ENCODE results near the gene PRDX1.
"Not testable (repeated sequence)": the region's sequence is repeated elsewhere in the genome, so short reads cannot be mapped to it uniquely, and the experiment has no call there.

PRDX1 gene

GRCh38 chr1:45535988-45536766 is 14.5 kb upstream of the PRDX1 start:
- DNase-seq = no peak

DNA sequence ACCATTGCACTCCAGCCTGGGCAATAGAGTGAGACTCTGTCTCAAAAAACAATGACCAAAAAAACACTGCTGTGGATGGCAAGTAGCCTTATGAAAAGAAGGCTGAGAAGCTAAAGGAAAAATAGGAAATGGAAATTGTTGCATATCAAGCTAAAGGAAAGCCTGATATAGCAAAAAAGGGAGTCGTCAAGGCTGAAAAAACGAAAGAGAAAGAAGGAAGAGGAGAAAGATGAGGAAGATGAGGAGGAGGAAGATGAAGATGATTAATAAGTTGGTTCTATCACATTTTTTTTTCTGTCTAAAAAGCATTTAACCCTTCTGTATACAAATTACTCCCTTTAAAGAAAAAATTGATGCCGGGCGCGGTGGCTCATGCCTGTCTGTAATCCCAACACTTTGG is 10.2 kb upstream of the PRDX1 start:
- no peak for DNase-seq

- DNase-seq = no peak
Measured at GRCh38 chr1:45530632-45531135, 9.0 kb upstream of the PRDX1 start.

DNA sequence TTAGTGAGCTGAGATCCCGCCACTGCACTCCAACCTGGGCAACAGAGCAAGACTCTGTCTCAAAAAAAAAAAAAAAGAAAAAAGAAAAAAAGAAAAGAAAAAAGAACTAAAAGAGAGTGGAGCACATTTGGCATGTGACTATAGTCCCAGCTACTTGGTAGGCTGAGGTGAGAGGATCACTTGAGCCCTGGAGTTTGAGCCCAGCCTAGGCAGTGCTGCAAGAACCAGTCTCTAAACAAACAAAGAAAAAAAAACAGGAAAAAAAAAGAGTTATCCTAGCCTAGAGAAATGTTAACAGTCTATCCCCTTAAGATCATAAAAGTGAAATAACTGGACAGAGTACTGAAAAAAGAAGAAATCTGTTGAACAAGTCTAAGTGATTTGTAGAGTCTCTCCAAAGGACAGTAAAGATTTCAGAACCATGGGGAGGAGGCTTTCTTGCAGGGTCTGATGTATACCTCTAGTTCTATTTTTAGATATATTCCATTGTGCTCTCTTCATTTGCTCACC is 4.5 kb upstream of the PRDX1 start:
- DNase-seq = no peak

DNA sequence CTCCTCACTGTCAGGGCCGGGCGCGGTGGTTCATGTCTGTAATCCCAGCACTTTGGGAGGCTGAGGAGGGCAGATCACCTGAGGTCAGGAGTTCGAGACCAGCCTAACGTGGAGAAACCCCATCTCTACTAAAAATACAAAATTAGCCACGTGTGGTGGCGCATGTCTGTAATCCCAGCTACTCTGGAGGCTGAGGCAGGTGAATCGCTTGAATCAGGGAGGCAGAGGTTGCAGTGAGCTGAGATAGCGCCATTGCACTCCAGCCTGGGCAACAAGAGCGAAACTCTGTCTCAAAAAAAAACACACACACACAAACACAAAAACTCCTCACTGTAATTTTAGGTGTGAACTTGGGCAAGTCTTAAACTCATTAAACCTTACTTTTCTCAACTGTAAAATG is 2.3 kb upstream of the PRDX1 start:
- DNase-seq = not testable (repeated sequence)

DNA sequence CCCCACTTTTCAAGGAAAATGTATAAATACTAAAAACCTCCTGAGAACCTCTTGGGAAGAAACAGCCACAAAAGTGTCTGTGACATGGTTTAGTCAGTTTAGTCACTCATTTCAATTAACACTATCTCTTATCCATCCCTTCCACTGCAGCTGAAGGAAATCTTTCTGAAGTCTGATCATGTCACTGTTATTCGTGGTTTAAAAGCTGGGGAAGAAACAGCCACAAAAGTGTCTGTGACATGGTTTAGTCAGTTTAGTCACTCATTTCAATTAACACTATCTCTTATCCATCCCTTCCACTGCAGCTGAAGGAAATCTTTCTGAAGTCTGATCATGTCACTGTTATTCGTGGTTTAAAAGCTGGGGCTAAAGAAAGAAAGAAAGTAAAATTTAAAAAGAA is 1.8 kb upstream of the PRDX1 start:
- DNase-seq = not testable (repeated sequence)

DNA sequence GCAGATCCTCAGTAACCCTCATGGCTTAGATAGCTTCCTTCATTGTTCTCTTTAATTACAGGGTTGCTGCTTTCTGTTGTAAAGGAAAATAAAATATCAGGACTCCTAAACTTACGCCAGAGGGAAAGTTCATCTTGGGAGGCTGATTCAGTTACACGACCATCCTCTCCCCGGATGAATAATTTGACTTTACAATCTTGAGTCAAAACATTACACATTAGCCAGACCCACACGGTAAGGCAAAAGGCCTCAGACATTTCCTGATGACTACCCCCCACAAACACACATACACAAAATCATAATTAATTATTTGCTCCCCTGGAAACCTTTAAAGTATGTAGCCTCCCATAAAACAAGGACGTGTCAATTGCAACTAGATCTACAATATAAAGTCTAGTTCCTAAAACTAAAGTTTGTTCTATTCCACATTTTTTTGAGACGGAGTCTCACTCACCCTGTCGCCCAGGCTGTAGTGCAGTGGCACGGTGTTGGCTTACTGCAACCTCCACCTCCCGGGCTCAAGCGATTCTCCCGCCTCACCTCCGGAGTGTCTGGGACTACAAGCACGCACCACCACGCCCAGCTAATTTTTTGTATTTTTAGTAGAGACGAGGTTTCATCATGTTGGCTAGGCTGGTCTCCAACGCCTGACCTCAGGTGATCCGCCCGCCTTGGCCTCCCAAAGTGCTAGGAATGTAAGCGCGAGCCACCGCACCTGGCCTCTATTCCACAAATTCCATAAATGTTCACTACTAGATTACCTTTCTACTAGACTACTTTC is 830 bp upstream of the PRDX1 start:
- no peak for DNase-seq

GRCh38 chr1:45519774-45520173 is 1.9 kb downstream of the PRDX1 start:
- DNase-seq = not testable (repeated sequence)

DNA sequence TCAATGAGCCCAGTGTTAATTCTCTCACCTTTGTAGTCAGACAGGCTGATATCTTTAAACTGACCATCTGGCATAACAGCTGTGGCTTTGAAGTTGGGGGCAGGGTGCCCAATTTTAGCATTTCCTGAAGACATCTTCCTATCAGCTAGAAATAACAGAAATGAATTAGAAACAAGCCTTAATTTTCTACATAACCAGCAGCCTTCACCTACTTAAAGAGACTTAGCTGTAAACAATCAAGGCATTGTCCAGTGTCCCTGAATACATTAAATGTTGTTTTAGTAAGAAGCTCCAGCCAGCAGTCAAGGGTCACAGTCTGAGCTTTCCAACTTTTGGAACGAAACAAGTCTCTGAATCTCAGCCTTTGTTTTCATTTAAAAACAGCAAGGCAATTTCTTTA is 2.8 kb downstream of the PRDX1 start:
- no peak for DNase-seq

GRCh38 chr1:45518366-45518765 is 3.3 kb downstream of the PRDX1 start:
- DNase-seq = not testable (repeated sequence)

GRCh38 chr1:45516465-45516864 is 5.2 kb downstream of the PRDX1 start:
- no peak for DNase-seq

DNA sequence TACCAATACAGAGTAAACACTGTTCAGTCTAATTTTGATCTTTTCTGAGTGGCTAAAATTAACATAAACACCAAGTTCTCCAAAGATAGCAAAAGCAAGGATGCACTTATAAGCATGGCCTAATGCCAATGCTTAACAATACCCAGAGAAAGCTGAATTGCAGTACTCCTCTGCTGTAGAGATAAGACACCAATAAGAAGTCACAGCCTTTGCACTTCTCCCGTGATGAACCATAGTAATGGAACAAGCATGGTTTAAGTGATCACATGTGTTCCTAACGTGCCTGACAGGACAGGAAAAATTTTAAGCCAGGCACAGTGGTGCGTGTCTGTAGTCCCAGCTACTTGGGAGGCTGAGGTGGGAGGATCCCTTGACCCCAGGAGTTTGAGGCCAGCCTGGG is 5.6 kb downstream of the PRDX1 start:
- DNase-seq = no peak

GRCh38 chr1:45513532-45514260 is 8.0 kb downstream of the PRDX1 start:
- DNase-seq = not testable (repeated sequence)

DNA sequence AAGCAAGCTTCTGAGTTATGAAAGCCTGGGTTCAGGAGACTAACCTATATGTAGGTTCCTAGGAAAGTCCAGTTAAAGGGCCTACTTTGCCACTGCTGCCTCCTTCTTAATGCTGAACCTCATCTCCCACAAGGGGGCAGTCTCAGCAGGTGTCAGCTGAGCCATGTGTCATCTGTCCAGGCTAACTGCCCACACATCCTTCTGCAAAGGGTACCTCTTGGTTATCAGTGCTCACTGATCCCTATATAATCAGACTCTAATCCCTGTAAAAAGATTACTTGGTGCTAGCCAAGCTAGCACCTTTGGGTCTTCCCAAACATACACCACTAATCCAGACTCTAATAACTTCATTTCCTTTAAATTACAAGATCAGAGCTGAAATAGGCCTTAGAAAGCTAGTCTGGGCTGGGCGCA is 9.0 kb downstream of the PRDX1 start:
- DNase-seq = no peak

- no peak for DNase-seq
Measured at GRCh38 chr1:45510972-45511527, 10.6 kb downstream of the PRDX1 start.

- no peak for DNase-seq
Measured at GRCh38 chr1:45510036-45510971, 11.4 kb downstream of the PRDX1 start.

- DNase-seq = no peak
Measured at GRCh38 chr1:45508295-45509151, 13.2 kb downstream of the PRDX1 start.

GRCh38 chr1:45507893-45508292 is 13.8 kb downstream of the PRDX1 start:
- DNase-seq = no peak

DNA sequence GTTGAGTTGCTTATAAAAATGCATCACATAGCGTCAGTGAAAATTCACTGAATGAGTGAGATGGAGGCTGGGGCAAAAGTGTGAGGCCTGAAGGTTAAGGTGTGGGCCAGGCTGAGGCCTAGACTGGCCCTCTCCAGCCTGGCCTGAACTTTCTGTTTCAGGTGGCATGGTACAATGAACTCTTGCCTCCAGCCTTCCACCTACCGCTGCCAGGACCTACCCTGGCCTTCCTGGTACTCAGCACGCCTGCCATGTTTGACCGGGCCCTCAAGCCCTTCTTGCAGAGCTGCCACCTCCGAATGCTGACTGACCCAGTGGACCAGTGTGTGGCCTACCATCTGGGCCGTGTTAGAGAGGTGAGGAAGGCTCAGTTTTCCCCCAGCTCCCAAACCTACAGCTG is 14.5 kb downstream of the PRDX1 start:
- no peak for DNase-seq

DNA sequence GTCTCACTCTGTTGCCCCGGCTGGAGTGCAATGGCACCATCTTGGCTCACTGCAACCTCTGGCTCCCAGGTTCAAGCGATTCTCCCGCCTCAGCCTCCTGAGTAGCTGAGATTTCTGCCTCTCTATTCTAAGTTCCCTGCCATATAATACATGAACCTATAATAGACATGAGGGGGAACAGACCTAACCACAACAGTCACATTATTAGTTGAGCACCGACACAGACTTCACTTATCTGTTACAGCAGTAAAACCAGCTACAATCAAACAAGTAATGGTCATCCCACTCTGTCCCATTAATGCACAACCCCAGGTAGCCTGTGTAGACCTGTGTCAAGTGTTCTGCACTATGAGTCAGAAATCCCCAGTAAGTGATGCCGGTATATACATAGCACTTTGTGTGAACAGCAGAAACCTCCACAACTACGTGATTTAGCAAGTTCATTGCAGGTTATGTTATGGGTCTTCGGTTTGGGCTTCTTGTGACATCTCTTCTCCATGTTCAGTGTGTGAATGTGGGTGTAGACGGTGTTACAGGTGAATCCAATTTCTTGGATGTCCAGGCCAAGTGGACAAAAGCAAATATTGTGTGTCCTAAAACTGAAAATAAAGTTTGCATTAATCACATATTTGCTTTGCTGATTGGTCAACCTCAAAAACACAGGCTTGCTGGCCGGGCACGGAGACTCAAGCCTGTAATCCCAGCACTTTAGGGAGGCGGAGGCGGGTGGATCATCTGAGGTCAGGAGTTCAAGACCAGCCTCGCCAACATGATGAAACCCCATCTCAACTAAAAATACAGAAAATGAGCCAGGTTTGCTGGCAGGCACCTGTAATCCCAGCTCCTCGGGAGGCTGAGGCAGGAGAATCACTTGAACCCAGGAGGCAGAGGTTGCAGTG is 18.0 kb downstream of the PRDX1 start:
- DNase-seq = no peak
